ENCODE data around the gene ADAMTS7.
"Not testable (repeated sequence)": the region's sequence is repeated elsewhere in the genome, so short reads cannot be mapped to it uniquely, and the experiment has no call there.

ADAMTS7 gene

DNA sequence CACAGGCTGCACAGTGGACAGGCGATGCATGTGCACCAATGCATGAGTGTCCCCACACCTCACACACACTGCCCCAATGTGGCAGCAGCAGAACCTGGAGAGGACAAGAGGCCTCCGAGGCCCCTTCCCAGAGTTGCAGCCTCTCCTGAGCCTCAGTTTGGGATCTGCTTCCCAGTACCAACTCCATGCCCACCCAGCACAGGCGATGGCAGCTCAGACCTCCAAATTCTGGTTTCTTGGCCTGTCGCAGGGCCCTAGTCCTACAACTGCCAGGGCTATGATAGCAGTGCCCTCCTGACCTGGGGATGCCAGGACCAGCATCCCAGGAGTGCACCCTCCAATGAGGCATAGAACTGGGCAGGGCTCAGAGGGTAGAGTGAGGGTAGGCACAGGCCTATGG is 19.9 kb downstream of the ADAMTS7 start:
- no peak overlapping the region for H3K27ac ChIP-seq
- H3K27me3 ChIP-seq = no peaks in the 10 kb centered on the region
- peaks cover 0 to 12% (median 0%) of the 10 kb centered on the region in 11 experiments; a peak in 3 of 22 replicates for H4K20me1 ChIP-seq
- no peak for TF ChIP-seq Cebpa-rat (IDR thresholded peaks at IDR 0.05)
- no peak overlapping the region for H3K9ac ChIP-seq
- no peaks in the 10 kb centered on the region for H3K9me3 ChIP-seq (replicated peaks in 1 of 11)
- H3K4me3 ChIP-seq = no peak overlapping the region
- H3K4me1 ChIP-seq = peaks cover 0 to 3% (median 0%) of the 10 kb centered on the region in 10 experiments; a peak in 2 of 20 replicates
- H3K36me3 ChIP-seq = peaks cover 0 to 93% (median 81%) of the 10 kb centered on the region in 11 experiments; a peak in 18 of 22 replicates
- no peak overlapping the region for H3K4me2 ChIP-seq

DNA sequence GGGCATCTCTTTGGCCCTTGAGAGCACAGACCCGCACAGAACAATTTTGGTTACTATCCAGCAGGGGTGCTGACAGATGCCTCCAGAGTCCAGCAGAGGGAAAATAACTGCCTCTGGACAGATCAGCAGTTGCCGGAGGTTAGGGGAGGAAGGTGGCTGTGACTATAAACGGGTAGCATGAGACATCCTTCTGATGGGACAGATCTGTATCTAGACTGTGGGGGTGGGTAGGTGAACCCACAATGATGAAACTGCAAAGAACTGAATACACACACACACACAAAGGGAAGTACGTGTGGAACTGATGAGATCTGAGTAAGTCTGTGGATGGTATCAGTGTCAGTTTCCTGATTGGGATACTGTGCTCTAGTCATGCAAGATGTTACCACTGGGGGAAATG is 21.2 kb downstream of the ADAMTS7 start:
- no peak overlapping the region for H3K4me3 ChIP-seq
- no peak for TF ChIP-seq Cebpa-rat (IDR thresholded peaks at IDR 0.05)
- no peak overlapping the region for H3K4me2 ChIP-seq
- peaks cover 0 to 4% (median 0%) of the 10 kb centered on the region in 10 experiments; a peak in 2 of 20 replicates for H3K4me1 ChIP-seq
- no peaks in the 10 kb centered on the region for H3K27me3 ChIP-seq
- H3K36me3 ChIP-seq = peaks cover 0 to 93% (median 80%) of the 10 kb centered on the region in 11 experiments; a peak in 18 of 22 replicates
- H3K27ac ChIP-seq = no peak overlapping the region
- H3K9ac ChIP-seq = no peak overlapping the region
- peaks cover 0 to 7% (median 0%) of the 10 kb centered on the region in 11 experiments; a peak in 1 of 22 replicates for H4K20me1 ChIP-seq
- no peaks in the 10 kb centered on the region for H3K9me3 ChIP-seq (replicated peaks in 1 of 11)

DNA sequence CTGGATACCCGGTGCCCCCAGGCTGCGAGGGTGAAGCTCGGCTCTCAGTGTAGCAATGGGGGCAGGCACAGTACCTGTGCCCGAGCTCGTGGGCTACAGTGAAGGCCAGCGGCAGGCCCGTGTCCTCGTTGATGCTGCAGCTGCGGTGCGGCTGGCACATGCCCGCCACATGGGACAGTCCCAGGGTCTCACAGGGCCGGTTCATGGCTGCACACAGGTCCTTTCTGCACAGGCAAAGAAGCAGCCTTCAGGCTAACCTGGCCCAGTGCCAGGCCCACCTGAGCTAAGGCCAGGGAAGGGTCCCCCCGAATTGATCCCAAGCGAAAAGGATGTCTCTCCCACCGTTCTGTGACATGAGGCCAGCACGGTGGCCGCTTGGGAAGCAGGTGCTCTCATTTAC is 21.6 kb downstream of the ADAMTS7 start:
- Histone ChIP-seq H3K36me3 (peaks cover 0 to 92% (median 80%) of the 10 kb centered on the region in 11 experiments; a peak in 18 of 22 replicates), H3K9ac (no peak overlapping the region), H4K20me1 (peaks cover 0 to 7% (median 0%) of the 10 kb centered on the region in 11 experiments; a peak in 1 of 22 replicates), H3K4me2 (no peak overlapping the region), H3K4me1 (peaks cover 0 to 4% (median 0%) of the 10 kb centered on the region in 10 experiments; a peak in 2 of 20 replicates), H3K27ac (no peak overlapping the region), H3K4me3 (no peak overlapping the region), H3K27me3 (no peaks in the 10 kb centered on the region), H3K9me3 (replicated peaks in 1 of 11) (no peaks in the 10 kb centered on the region)
- TF ChIP-seq Cebpa-rat (IDR thresholded peaks at IDR 0.05) = no peak

DNA sequence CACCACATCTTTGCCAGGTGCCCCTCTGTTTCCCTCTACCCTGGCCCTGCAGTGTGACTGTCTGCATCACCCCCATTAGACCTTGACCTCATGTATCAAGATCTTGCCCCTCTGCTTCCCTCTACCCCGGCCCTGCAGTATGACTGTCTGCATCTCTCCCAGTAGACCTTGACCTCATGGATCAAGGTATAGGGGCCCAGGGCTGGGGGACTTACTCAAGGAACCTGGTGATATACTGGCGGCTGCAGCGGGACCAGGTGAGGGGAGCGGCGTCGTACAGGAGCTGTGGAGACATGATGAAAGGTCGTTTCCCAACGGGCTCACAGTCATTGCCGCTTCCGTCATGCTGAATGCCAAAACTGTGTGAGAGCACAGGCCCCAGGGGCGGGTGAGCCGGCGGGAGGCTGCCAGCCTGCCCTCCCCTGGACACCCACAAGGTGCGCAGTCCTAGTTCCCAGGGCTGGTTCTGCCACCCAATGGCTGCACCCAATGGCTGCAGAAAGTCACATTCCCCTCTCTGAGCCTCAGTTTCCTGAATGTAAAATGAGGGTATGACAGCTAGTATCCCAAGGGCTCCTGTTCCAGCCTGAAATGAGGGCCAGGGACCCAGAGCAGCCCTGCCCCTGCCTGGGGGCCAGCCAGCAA is 23.1 kb downstream of the ADAMTS7 start:
- Histone ChIP-seq H3K4me3 (no peak overlapping the region), H3K9ac (no peak overlapping the region), H3K36me3 (peaks cover 0 to 80% (median 68%) of the 10 kb centered on the region in 11 experiments; a peak in 18 of 22 replicates)

DNA sequence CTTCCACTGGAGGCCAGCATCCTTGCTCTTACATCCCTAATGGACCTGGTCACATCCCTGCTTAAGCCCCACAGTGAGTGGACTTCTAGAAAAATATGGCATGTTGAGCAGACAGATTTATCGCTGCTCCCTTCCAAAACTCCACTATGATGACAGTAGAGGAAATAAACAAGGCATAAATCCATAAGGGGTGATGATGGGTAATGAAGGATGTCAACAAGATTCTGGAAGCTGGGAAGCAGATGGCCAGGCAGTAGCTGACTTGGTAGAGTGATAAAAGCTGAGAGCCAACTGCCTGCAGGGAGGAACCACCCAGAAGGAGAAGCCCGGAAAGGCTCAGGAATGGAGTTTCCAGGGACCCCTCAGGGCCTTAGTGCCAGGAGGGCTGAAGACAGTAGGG is 28.9 kb downstream of the ADAMTS7 start:
- not testable (repeated sequence) for H3K27ac ChIP-seq; H3K27me3 ChIP-seq; H3K4me3 ChIP-seq; H3K4me1 ChIP-seq; H3K4me2 ChIP-seq; H3K9ac ChIP-seq; H3K9me3 ChIP-seq (replicated peaks in 1 of 11); H4K20me1 ChIP-seq
- H3K36me3 ChIP-seq = peaks cover 0 to 34% (median 27%) of the 10 kb centered on the region in 11 experiments; a peak in 16 of 22 replicates

More for the DNA sequence above, 23.1 kb downstream of the ADAMTS7 start:
- H3K9me3 ChIP-seq (replicated peaks in 1 of 11) = no peaks in the 10 kb centered on the region
- no peak overlapping the region for H3K4me2 ChIP-seq
- H3K27me3 ChIP-seq = no peaks in the 10 kb centered on the region
- peaks cover 0 to 4% (median 0%) of the 10 kb centered on the region in 10 experiments; a peak in 2 of 20 replicates for H3K4me1 ChIP-seq
- TF ChIP-seq Cebpa-rat (IDR thresholded peaks at IDR 0.05) = no peak
- no peak overlapping the region for H3K27ac ChIP-seq
- peaks cover 0 to 7% (median 0%) of the 10 kb centered on the region in 11 experiments; a peak in 1 of 22 replicates for H4K20me1 ChIP-seq

DNA sequence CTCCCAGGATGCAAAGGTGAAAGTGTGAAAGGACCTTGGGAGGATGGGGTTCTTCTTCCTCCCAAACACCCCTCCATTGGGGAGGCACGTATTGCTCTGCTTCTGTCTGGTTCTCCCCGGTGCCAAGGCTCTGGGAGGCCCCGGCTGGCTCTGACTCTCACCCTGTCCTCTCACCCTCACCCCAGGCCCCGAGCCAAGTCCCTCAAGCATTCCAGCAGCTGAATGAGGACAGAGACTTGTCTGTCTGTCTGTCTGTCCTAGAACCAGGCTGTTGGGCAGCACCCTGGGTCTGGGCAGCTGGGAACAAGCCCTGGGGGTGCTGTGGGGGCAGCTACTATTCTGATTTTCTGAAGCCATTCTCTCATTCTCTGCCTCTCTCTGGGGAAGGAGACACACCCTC is 29.9 kb downstream of the ADAMTS7 start:
- not testable (repeated sequence) for H3K9ac ChIP-seq; H3K4me2 ChIP-seq; H3K27me3 ChIP-seq; H4K20me1 ChIP-seq; H3K27ac ChIP-seq; H3K4me3 ChIP-seq; H3K9me3 ChIP-seq (replicated peaks in 1 of 11); H3K4me1 ChIP-seq
- H3K36me3 ChIP-seq = peaks cover 0 to 24% (median 17%) of the 10 kb centered on the region in 11 experiments; a peak in 13 of 22 replicates

DNA sequence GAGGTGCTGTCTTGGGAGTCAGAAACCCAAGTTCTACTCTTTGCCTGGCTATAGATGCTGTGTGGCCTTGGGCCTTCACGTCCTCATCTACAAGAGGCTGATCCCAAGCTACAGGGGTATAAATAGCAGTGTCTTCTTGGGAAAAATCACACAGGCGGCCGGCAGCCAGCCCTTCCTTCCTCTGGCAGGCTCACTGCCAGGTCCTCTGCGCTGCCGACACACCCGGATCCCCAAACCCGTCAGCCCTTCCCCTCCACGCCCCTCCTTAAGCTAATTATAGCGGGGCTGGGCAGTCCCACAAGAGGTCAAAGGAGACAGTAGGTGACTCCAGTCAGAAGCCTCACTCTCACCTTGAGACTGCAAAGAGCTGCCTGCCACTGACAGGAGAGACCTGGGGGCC is 31.3 kb downstream of the ADAMTS7 start:
- not testable (repeated sequence) for H3K9ac ChIP-seq; H3K27me3 ChIP-seq; H3K4me2 ChIP-seq; H3K4me1 ChIP-seq; H3K4me3 ChIP-seq; H4K20me1 ChIP-seq; H3K36me3 ChIP-seq; H3K9me3 ChIP-seq (replicated peaks in 1 of 11); H3K27ac ChIP-seq

DNA sequence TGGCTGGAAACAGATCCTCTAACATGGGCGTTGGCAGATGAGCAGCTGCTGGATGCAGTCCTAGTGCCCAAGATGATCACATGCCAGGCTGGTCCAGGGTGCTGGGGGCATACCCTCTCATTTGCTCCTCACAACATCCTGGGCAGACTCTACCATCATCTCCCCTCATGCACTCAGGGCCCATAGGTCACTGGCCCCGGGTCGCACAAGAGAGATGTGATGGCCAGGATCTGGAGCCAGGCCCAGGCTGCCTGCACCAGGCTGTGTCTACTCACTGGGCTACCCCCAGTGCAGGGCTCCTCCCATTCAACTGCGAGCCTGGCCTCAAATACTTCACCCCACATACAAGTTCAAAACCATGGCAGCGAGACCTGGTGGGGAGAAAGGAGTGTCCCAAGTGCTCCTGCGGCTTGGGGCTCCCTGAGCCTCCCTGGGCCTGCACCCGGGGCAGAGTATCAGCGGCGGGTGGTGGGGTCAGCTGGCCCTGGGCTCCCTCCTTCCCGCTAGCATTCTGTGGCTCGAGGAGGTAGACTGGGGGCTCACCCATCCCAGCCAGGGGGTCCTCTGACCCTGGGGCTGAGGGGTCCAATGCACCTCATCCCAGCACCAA is 32.0 kb downstream of the ADAMTS7 start:
- H3K9me3 ChIP-seq (replicated peaks in 1 of 11); H3K27me3 ChIP-seq; H3K36me3 ChIP-seq; H3K4me1 ChIP-seq; H3K4me2 ChIP-seq; H3K4me3 ChIP-seq; H4K20me1 ChIP-seq; H3K27ac ChIP-seq; H3K9ac ChIP-seq: not testable (repeated sequence)

DNA sequence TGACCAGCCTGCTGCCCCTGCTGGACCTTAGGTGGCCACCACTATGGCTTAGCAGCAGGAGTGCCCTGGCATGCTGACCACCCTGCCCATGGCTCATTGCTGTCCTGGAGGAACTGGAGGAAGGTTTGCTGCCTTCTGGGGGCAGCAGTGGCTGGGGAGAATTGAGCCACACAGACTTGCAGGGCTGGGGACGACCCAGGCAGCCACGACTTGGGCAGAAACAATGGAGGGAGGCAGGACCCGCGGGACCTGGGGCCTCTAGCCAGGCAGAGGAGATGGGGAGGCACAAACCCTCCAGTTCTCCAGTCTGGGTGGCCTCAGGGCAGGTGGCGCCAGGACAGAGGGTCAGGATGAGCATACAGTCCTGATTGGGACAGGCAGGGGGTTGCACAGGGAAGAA is 32.8 kb downstream of the ADAMTS7 start:
- Histone ChIP-seq H3K27me3 (no peaks in the 10 kb centered on the region), H4K20me1 (no peaks in the 10 kb centered on the region), H3K36me3 (peaks cover 0 to 7% (median 0%) of the 10 kb centered on the region in 11 experiments; a peak in 2 of 22 replicates), H3K9me3 (replicated peaks in 1 of 11) (no peaks in the 10 kb centered on the region), H3K9ac (0 out of 22 replicates have a peak overlapping the region, but pooled peaks of 1 of the 11 experiments have one; percentile 17), H3K27ac (peak overlapping the region in 1 of 11 experiments; percentile 31; a peak in 1 of 22 replicates), H3K4me1 (no peaks in the 10 kb centered on the region), H3K4me3 (no peak overlapping the region), H3K4me2 (no peak overlapping the region)
- TF ChIP-seq Cebpa-rat (IDR thresholded peaks at IDR 0.05) = no peak

DNA sequence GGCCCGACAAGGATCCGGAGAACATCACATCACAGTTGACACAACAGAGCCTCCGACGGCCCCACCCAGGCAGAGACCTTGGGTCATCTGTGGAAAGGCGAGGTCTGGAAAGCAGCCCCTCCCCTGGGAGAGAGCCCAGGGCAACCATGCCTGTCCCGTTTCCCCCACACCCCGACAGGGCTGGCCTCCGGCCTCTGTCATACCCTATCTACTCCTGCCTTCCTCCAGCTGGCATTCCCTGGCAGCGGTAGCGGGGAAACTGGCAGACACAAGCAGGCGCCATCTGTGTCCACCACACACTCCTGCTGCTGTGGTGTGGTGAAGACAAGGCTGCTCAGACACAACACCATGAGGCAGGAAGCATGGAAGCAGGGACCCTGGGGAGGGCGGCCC is 33.3 kb downstream of the ADAMTS7 start:
- H3K4me2 ChIP-seq; H3K4me1 ChIP-seq; H4K20me1 ChIP-seq; H3K9me3 ChIP-seq (replicated peaks in 1 of 11); H3K4me3 ChIP-seq; H3K36me3 ChIP-seq; H3K27me3 ChIP-seq: not testable (repeated sequence)
- Histone ChIP-seq H3K9ac (0 out of 22 replicates have a peak overlapping the region, but pooled peaks of 1 of the 11 experiments have one; percentile 17), H3K27ac (peak overlapping the region in 1 of 11 experiments; percentile 31; a peak in 1 of 22 replicates)

DNA sequence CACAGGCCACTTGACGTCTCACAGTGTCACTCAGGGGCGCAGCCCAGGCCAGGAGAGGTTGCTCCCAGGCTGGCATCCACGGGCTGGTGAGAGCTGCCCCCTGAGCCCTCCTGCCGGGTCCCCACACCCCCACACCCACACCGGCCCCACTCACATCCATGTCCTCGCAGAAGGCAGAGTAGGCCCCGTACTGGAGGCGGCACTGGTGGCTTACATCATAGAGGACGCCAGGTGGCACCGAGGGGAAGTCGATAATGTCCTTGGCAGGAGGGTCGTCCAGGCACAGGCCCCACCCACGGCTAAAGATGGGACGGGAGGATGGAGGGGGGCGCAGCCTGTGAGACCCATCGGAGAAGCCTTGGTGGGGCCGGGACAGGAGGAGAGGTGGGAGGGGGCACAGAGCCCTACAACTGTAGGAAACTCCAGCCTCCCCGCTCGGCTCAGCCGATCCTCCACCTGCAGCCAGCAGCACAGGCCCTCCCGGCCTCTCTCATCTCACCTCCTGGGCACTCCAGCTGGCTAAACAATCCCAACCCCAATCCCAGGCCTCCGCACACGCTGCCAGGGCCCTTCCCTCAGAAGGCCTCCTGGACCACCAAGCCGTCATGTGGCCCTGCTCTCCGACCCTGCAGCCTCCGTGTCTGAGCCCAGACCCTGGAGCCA is 33.8 kb downstream of the ADAMTS7 start:
- H3K9ac ChIP-seq; H4K20me1 ChIP-seq; H3K9me3 ChIP-seq (replicated peaks in 1 of 11); H3K27me3 ChIP-seq; H3K4me2 ChIP-seq; H3K36me3 ChIP-seq; H3K4me1 ChIP-seq; H3K27ac ChIP-seq; H3K4me3 ChIP-seq: not testable (repeated sequence)

DNA sequence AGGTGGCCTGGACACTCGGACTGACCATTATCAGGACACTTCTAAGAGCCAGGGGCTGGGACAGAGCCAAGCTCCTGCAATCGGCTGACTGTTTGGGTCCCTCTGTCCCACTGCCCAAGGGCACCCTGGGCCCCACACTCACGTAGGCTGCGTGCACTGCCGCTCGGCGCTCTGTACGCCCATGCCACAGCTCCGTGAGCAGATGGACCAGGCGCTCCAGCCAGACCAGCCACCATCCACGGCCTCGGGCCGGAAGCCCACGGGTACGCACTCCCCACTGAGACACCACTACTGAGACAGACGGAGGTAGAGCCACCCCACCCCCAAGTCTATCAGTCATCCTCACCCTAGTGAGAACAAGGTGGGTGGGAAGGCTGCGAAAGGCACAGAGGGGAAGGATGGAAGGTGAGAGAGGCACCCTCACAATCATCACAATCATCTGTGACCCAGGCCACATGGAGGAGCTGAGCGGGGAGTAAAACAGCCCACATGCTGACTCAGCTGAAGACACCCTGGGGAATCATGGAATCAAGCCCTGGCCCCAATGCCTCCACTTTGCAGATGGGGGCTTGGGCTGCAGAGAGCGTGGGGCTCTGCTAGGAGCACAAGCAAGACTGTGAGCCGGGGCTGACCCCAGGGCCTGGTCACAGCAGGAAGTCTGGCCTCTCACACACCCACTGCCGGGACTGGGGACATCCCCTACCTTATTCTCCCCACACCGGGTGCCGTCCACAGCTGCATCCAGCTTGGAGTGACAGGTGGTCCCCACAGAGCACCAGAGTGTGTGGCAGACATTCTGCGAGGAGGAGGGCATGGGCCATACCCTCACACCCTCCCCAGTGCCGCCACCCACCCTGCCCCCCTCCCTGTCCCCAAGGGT is 35.0 kb downstream of the ADAMTS7 start:
- not testable (repeated sequence) for H3K4me1 ChIP-seq; H4K20me1 ChIP-seq; H3K9me3 ChIP-seq (replicated peaks in 1 of 11); H3K27me3 ChIP-seq; H3K36me3 ChIP-seq; H3K27ac ChIP-seq; H3K9ac ChIP-seq; H3K4me2 ChIP-seq; H3K4me3 ChIP-seq

Data from BLaER1 treated with 17β-estradiol and CSF1 and Interleukin-3, amounts not matched to agents 10 nM and 100 nM (cell line).